GM12878 (cell line): ENCODE results near the gene ARHGAP12.

Experiments
- NFIC ChIP-seq: IDR thresholded peaks from 2 replicates; pipeline ENCODE4 v1.6.1; 2012; ENCODE audit warnings: low read depth, mild to moderate bottlenecking, inconsistent platforms, low read length, moderate library complexity
- POLR2A ChIP-seq: IDR thresholded peaks from 2 replicates; pipeline ENCODE4 v1.6.1; 2011; ENCODE audit warnings: low read depth, mild to moderate bottlenecking, low read length
- POLR2AphosphoS5 ChIP-seq: IDR thresholded peaks from 2 replicates; pipeline ENCODE4 v1.6.1; 2011; ENCODE audit warnings: mild to moderate bottlenecking, low read length, inconsistent platforms
- RFX5 ChIP-seq: IDR thresholded peaks from 2 replicates; pipeline ENCODE4 v1.6.1; 2011; ENCODE audit warnings: low read depth, low read length, improper control_type of control experiment
- SP1 ChIP-seq: IDR thresholded peaks from one replicate; pipeline ENCODE4 v1.6.1; 2011; ENCODE audit warnings: low read depth, low read length
- SUPT20H ChIP-seq: IDR thresholded peaks from 2 replicates; pipeline ENCODE4 v1.6.1; 2011; ENCODE audit warnings: low read depth, mild to moderate bottlenecking, low read length, moderate library complexity, borderline replicate concordance; ENCODE audit not compliant: control insufficient read depth
- TF ChIP-seq, protein P1 (sequence below): IDR thresholded peaks from 2 replicates; pipeline ENCODE4 v1.6.1; 2012; ENCODE audit warnings: mild to moderate bottlenecking, low read depth, low read length
- TF ChIP-seq, protein P2 (sequence below), 3 experiments: IDR thresholded peaks in 2 of 3; conservative IDR thresholded peaks in 1 of 3; 2 replicates each; pipeline ENCODE4 v1.5.1; 2011; ENCODE audit warnings: low read depth in 3 of 3, low read length in 3 of 3, mild to moderate bottlenecking in 3 of 3, control low read depth in 2 of 3, moderate library complexity in 2 of 3, inconsistent platforms in 1 of 3, mixed read lengths in 1 of 3; ENCODE audit not compliant: control insufficient read depth in 2 of 3, insufficient read depth in 1 of 3; ENCODE audit errors: extremely low read depth in 1 of 3
- TF ChIP-seq, protein P3 (sequence below): IDR thresholded peaks from 2 replicates; pipeline ENCODE4 v1.6.1; 2012; ENCODE audit warnings: low read depth, low read length, improper control_type of control experiment

DNA sequence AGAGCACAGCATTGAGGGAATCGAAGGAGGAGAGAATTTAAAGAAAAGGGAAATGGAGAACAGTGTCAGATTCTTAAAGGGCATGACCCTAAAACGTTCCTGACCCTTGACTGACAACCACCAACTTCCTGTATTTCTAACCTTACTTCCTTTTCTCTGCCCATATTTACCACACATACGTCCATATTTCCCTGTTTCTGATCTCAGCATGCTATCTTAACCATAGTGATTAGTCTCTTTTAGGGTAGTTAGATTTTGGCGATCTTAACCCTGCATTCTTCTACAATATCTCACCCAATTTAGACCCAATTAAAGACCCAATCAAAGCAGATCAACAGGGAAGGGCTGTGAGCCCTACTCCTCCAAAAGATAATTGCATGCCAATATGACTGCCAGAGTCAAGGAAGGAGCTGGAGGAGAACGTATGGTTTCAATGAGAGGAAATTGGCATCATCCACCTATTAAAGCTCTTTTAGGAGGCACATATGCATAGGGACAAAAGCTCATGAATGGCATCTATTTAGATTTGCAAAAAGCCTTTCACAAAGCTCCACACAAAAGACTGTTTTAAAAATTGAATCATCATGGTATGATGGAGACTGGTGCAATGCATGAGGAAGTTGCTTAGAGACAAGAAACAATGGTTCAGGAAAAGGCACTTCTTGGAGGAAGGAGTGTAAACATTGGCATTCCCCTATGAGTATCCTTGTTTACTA is 49.0 kb upstream of the ARHGAP12 start:
- TF ChIP-seq, protein P1, sequence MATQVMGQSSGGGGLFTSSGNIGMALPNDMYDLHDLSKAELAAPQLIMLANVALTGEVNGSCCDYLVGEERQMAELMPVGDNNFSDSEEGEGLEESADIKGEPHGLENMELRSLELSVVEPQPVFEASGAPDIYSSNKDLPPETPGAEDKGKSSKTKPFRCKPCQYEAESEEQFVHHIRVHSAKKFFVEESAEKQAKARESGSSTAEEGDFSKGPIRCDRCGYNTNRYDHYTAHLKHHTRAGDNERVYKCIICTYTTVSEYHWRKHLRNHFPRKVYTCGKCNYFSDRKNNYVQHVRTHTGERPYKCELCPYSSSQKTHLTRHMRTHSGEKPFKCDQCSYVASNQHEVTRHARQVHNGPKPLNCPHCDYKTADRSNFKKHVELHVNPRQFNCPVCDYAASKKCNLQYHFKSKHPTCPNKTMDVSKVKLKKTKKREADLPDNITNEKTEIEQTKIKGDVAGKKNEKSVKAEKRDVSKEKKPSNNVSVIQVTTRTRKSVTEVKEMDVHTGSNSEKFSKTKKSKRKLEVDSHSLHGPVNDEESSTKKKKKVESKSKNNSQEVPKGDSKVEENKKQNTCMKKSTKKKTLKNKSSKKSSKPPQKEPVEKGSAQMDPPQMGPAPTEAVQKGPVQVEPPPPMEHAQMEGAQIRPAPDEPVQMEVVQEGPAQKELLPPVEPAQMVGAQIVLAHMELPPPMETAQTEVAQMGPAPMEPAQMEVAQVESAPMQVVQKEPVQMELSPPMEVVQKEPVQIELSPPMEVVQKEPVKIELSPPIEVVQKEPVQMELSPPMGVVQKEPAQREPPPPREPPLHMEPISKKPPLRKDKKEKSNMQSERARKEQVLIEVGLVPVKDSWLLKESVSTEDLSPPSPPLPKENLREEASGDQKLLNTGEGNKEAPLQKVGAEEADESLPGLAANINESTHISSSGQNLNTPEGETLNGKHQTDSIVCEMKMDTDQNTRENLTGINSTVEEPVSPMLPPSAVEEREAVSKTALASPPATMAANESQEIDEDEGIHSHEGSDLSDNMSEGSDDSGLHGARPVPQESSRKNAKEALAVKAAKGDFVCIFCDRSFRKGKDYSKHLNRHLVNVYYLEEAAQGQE = no peak
- no peak for TF ChIP-seq POLR2AphosphoS5
- TF ChIP-seq, protein P2, sequence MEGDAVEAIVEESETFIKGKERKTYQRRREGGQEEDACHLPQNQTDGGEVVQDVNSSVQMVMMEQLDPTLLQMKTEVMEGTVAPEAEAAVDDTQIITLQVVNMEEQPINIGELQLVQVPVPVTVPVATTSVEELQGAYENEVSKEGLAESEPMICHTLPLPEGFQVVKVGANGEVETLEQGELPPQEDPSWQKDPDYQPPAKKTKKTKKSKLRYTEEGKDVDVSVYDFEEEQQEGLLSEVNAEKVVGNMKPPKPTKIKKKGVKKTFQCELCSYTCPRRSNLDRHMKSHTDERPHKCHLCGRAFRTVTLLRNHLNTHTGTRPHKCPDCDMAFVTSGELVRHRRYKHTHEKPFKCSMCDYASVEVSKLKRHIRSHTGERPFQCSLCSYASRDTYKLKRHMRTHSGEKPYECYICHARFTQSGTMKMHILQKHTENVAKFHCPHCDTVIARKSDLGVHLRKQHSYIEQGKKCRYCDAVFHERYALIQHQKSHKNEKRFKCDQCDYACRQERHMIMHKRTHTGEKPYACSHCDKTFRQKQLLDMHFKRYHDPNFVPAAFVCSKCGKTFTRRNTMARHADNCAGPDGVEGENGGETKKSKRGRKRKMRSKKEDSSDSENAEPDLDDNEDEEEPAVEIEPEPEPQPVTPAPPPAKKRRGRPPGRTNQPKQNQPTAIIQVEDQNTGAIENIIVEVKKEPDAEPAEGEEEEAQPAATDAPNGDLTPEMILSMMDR (IDR thresholded peaks at IDR 0.05 in 2 of 3, conservative IDR thresholded peaks at IDR 0.05 in 1 of 3; ENCODE audit: control insufficient read depth in 2 of 3, extremely low read depth in 1 of 3, insufficient read depth in 1 of 3, low read depth in 3 of 3, low read length in 3 of 3) = no peak
- no peak for TF ChIP-seq RFX5
- no peak for TF ChIP-seq NFIC
- no peak for TF ChIP-seq SP1
- TF ChIP-seq, protein P3, sequence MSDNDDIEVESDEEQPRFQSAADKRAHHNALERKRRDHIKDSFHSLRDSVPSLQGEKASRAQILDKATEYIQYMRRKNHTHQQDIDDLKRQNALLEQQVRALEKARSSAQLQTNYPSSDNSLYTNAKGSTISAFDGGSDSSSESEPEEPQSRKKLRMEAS = no peak
- TF ChIP-seq POLR2A = no peak
- no peak for TF ChIP-seq SUPT20H
